ENCODE results near the gene HAAO.

The HAAO gene

GRCh38 chr2:42768706-42769256 is 23.6 kb downstream of the HAAO start:
- no peak overlapping the region for H3K4me3 ChIP-seq (ENCODE audit: low read depth, low read length)

- no peak overlapping the region for H3K4me3 ChIP-seq (ENCODE audit: low read depth, low read length)
Measured at GRCh38 chr2:42767899-42768705, 24.3 kb downstream of the HAAO start.

- H3K4me3 ChIP-seq (ENCODE audit: low read depth, low read length): no peak overlapping the region
Measured at GRCh38 chr2:42767080-42767898, 25.1 kb downstream of the HAAO start.

GRCh38 chr2:42765686-42766085 is 26.7 kb downstream of the HAAO start:
- no peak overlapping the region for H3K4me3 ChIP-seq (ENCODE audit: low read depth, low read length)

GRCh38 chr2:42764901-42765300 is 27.5 kb downstream of the HAAO start:
- H3K4me3 ChIP-seq (ENCODE audit: low read depth, low read length): no peak overlapping the region

- no peak within 1 kb of the TSS for H3K4me3 ChIP-seq (ENCODE audit: low read depth, low read length)
Measured at GRCh38 chr2:42764096-42764495, 28.3 kb downstream of the HAAO start, which contains the start of gene OXER1. OXER1 (minus strand) TSS chr2:42764135; CDS start chr2:42764062, 73 bp downstream.

- H3K4me3 ChIP-seq (ENCODE audit: low read depth, low read length): no peak overlapping the region
Measured at GRCh38 chr2:42762823-42763804, 29.3 kb downstream of the HAAO start.

GRCh38 chr2:42762155-42762554 is 30.2 kb downstream of the HAAO start:
- H3K4me3 ChIP-seq (ENCODE audit: low read depth, low read length): no peak overlapping the region

GRCh38 chr2:42761554-42761953 is 30.8 kb downstream of the HAAO start:
- H3K4me3 ChIP-seq (ENCODE audit: low read depth, low read length): no peak overlapping the region

- no peak overlapping the region for H3K4me3 ChIP-seq (ENCODE audit: low read depth, low read length)
Measured at GRCh38 chr2:42758751-42759150, 33.6 kb downstream of the HAAO start.

GRCh38 chr2:42757981-42758740 is 34.2 kb downstream of the HAAO start:
- no peak overlapping the region for H3K4me3 ChIP-seq (ENCODE audit: low read depth, low read length)

- H3K4me3 ChIP-seq (ENCODE audit: low read depth, low read length): no peak overlapping the region
Measured at GRCh38 chr2:42756966-42757513, 35.3 kb downstream of the HAAO start.

- H3K4me3 ChIP-seq (ENCODE audit: low read depth, low read length): no peak overlapping the region
Measured at GRCh38 chr2:42756150-42756775, 36.1 kb downstream of the HAAO start.

- H3K4me3 ChIP-seq (ENCODE audit: low read depth, low read length): no peak overlapping the region
Measured at GRCh38 chr2:42755191-42755880, 37.0 kb downstream of the HAAO start.

GRCh38 chr2:42754776-42755140 is 37.6 kb downstream of the HAAO start:
- no peak overlapping the region for H3K4me3 ChIP-seq (ENCODE audit: low read depth, low read length)

- no peak overlapping the region for H3K4me3 ChIP-seq (ENCODE audit: low read depth, low read length)
Measured at GRCh38 chr2:42754021-42754775, 38.2 kb downstream of the HAAO start.

Measured in iPS-11a (cell line).